NCI-H2227 treated with DMSO at 0.1 percent for 48 hours (cell line): ENCODE measurements around the gene ST6GALNAC3.

Experiments used
- DNase-seq: peaks from one replicate; lab custom pipeline; 2025; lab: John Stamatoyannopoulos, UW

ST6GALNAC3 gene

GRCh38 chr1:76288758-76289483 lies 214.4 kb downstream of the ST6GALNAC3 start:
- no peak for DNase-seq

- DNase-seq, result no peak
Measured at GRCh38 chr1:76289692-76290091, 215.1 kb downstream of the ST6GALNAC3 start.

- no peak for DNase-seq
Measured at GRCh38 chr1:76290271-76290670, 215.7 kb downstream of the ST6GALNAC3 start.

GRCh38 chr1:76291191-76291590 lies 216.6 kb downstream of the ST6GALNAC3 start:
- no peak for DNase-seq

GRCh38 chr1:76291737-76292136 lies 217.2 kb downstream of the ST6GALNAC3 start:
- DNase-seq, result no peak

- no peak for DNase-seq
Measured at GRCh38 chr1:76292418-76293184, 218.1 kb downstream of the ST6GALNAC3 start.

- peak; percentile 28 for DNase-seq
Measured at GRCh38 chr1:76293831-76294230, 219.3 kb downstream of the ST6GALNAC3 start.

- DNase-seq, result peak; percentile 99
Measured at GRCh38 chr1:76294482-76295194, 220.1 kb downstream of the ST6GALNAC3 start.

- DNase-seq, result no peak
Measured at GRCh38 chr1:76298399-76298798, 223.9 kb downstream of the ST6GALNAC3 start.

GRCh38 chr1:76299036-76299435 lies 224.5 kb downstream of the ST6GALNAC3 start:
- DNase-seq, result no peak

GRCh38 chr1:76300556-76300955 lies 226.0 kb downstream of the ST6GALNAC3 start:
- no peak for DNase-seq

- no peak for DNase-seq
Measured at GRCh38 chr1:76302711-76303339, 228.3 kb downstream of the ST6GALNAC3 start.

- DNase-seq, result no peak
Measured at GRCh38 chr1:76303340-76303717, 228.8 kb downstream of the ST6GALNAC3 start.

- DNase-seq, result no peak
Measured at GRCh38 chr1:76313304-76313703, 238.8 kb downstream of the ST6GALNAC3 start.

GRCh38 chr1:76314730-76315129 lies 240.2 kb downstream of the ST6GALNAC3 start:
- no peak for DNase-seq

GRCh38 chr1:76317299-76317900 lies 242.9 kb downstream of the ST6GALNAC3 start:
- no peak for DNase-seq

GRCh38 chr1:76330991-76331603 lies 256.6 kb downstream of the ST6GALNAC3 start:
- peak; percentile 13 for DNase-seq

- DNase-seq, result peak; percentile 38
Measured at GRCh38 chr1:76335882-76336281, 261.3 kb downstream of the ST6GALNAC3 start.

GRCh38 chr1:76336931-76337371 lies 262.4 kb downstream of the ST6GALNAC3 start:
- peak; percentile 78 for DNase-seq

GRCh38 chr1:76337542-76338219 lies 263.1 kb downstream of the ST6GALNAC3 start:
- no peak for DNase-seq

GRCh38 chr1:76340056-76340455 lies 265.5 kb downstream of the ST6GALNAC3 start:
- DNase-seq, result no peak
